Right renal cortex interstitium (tissue), 3 donors: Measurements from ENCODE around the gene PSAP. TPM values are rescaled to one million over a fixed set of nuclear protein-coding genes. Genes with fewer than 3 reads are reported as not detected.

Experiments
- DNase-seq, 3 donors: peaks; one replicate each; pipeline ENCODE4 v3.0.0-alpha.2; 2013; ENCODE audit warnings: low read depth in 3 of 3, low spot score in 2 of 3
- polyA plus RNA-seq, 3 donors: library from polyadenylated mRNA; unstranded; fragments of 120-200 nt; gene quantifications; one replicate each; pipeline ENCODE4 v1.2.1, GENCODE V29; 2013; ENCODE audit not compliant: insufficient read length in 3 of 3

Gene PSAP
- polyA plus RNA-seq, 3 donors = 903 to 920 (median 909) TPM

- DNase-seq = no peak
Observed at GRCh38 chr10:71771821-71772617, 79.0 kb downstream of the PSAP start.

GRCh38 chr10:71771204-71771603 lies 79.8 kb downstream of the PSAP start:
- DNase-seq = no peak

DNA sequence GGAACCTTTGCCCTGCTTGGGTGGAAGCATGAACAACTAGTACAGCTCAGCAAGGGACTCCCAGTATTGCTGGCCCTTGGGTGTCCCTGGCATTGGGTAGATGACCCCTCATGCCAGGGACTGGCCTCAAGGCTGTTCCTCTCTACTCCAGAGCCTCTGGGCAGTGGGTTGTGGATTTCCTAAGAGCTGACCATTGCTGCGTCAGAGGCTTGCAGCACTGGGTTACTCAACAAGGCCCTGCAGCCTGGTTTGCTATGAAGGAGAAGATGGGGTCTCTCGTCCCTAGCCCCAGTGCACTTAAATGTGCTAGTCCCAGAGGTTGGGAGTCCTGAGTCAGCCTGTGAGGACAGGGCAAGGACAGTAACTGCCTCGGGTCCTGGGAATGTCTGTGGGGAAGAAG lies 80.3 kb downstream of the PSAP start:
- DNase-seq = no peak

DNA sequence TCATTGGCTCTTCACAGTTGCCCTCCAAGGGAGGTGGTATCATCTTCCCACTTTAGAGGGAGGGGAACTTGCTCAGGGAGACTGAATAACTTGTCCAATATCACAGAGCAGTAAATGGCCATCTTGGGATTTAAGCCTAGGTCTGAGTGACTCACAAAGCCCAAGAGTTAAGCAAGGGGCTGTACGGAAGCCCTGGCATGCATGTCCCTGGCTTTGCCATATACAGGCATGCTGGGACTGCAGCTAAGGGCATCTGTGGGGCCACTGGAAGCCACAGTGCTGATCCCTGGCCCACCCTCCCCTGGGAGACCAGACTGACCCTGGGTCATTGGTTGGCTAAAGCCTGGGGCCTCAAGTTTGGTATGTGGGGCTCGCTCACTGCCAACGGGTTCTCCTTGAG lies 80.8 kb downstream of the PSAP start:
- no peak for DNase-seq

DNA sequence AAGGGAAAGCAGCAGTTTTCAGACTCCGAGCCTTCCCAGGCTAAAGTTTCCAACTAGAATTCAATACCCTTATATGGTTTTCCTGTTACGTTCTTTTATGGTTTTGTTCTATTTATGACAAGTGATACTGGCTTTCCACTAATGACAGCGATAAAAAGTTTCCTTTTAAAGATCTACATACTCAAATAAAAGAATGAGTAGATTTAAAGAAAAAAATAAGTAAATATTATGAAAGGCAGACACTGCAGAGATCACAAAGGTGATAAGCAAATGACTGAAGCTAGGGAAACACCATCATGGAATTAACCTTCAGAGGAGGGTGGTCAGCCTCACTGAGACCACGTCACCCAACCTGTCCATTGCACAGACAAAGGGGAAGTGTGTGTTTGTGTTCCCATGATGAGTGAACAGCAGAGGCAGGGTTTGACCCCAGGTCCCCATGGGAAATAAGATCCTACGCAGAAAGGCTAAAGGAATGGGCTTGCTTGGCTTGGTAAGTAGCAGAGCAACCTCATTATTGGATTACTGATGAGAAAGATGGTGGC lies 81.7 kb downstream of the PSAP start:
- DNase-seq = no peak

DNA sequence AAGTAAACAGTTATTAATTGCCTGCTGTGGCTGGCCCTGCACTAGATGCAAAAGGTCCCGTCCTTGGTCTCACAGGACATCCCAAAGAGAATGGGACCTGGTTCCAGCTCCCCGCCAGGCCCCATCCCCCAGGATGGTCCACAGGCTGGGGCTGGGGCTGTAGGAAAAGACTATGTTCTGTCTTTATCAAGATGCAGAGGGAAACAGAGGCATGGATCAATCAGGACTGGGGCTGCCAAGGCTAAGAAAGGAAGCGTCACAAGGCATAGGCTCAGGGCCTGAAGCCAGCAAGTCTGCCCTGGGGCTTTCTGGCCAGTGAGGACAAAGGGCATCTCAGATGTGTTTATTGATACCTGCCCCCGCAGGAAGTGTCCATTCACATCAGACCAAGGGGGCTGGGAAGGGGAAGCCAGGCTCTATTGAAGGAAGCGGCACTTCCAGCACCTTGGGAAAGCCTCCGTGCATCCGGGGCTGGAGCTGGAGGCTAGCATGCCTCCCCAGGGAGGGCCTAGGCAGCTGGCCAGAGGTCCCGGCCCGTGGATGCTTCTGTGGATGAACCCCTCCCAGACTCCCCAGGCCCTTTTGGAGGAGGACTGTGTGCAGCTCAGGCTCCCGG lies 83.5 kb downstream of the PSAP start:
- no peak for DNase-seq

DNA sequence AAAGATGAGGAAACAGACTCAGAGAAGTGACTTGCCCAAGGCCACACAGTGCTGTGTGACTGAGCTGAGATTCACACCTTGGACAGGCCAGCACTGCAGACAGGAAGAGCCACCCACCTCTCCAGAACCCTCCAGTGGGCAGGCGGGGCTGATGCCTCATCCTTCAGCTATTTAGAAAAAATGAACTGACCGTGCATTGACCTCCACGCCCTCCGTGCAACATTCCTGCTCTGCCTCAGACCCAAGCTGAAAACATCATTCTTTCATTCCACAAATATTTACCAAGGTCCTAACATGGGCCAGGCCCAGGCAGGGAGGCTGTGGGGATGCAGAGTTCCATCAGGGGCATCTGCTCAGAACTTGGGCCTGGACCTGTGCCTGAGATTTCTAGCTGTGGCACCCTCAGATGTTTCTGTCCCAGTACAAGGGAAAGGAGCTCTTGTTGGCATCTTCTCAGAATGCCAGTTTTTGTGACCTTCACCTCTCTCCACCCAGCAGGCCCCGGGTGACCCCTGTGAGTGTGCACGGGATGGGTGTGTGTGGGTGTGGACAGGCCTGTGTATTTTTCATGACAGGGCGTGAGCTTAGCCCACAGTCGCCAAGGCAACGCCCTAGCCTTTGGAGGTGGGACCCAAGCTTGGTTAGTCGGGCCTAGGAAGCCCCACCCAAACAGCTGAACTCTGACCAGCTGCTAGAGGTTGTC lies 84.2 kb downstream of the PSAP start:
- no peak for DNase-seq

Other genes with a start within 250 kb of the PSAP start
- gene C10orf105, start 131.5 kb downstream of the PSAP start, polyA plus RNA-seq = under 1 TPM; 0.04 to 0.17 (median 0.06) TPM
- 1 to 10 TPM; 6.7 to 9.7 (median 7.8) TPM for gene VSIR, start 77.7 kb downstream of the PSAP start, polyA plus RNA-seq
- 10 to 100 TPM; 17.1 to 18.9 (median 18.0) TPM for gene CHST3, start 113.1 kb upstream of the PSAP start, polyA plus RNA-seq
- 100 to 1,000 TPM; 147 to 168 (median 150) TPM for gene SPOCK2, start 237.3 kb upstream of the PSAP start, polyA plus RNA-seq